ENCODE results near the gene MKRN2OS. TPM values are rescaled to one million over a fixed set of nuclear protein-coding genes. Genes with fewer than 3 reads are reported as not detected.

Gene MKRN2OS
- total and polyA plus RNA-seq, 4 donors, result 0.06 to 0.42 (median 0.17) TPM

DNA sequence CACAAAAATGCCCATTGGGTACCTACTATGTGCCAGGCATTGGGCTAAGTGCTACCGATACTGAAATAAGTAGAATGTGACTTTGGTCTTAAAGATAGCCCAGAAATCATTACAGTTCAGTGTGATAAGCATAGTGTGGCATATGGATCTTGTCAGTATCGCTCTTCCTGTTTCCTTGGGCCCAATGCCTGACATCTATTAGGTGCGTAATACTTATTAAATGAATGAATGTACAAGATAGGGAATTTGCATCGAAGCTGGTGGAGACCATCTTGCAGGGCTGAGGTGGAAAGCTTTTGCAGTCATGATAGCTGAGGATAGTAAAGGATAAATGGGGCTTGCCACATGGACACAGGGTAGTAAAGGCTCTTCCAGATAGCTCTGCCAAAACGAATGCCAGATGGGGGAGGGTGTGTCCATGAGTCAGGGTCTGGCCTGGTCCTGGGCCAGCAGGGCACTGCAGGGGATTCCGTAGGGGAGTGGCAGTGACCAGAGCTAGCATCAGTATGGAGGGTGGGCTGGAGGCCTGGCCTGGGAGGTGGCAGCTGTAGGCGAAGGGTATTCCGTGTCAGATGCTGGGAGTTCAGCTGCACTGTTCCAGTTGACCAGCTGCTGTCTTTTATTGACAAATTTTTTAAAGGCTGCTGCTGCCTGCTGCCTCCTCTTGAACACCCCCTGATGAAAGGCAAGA, 37.6 kb downstream of the MKRN2OS start:
- Histone ChIP-seq H3K4me3 (ENCODE audit: low read depth in 1 of 3, low read length in 3 of 3) (no peak overlapping the region), H3K27ac (ENCODE audit: low read depth in 1 of 2, low read length in 2 of 2) (no peak overlapping the region), H3K9ac (ENCODE audit: low read depth in 1 of 2, low read length in 2 of 2) (no peak overlapping the region), H3K36me3 (ENCODE audit: control insufficient read depth in 4 of 4, insufficient read depth in 3 of 4, low read depth in 1 of 4, low read length in 3 of 4) (peaks cover 2 to 19% (median 8%) of the 10 kb centered on the region in 4 donors), H3K4me1 (ENCODE audit: control insufficient read depth in 4 of 4, insufficient read depth in 4 of 4, low read length in 3 of 4) (no peaks in the 10 kb centered on the region), H3K27me3 (ENCODE audit: control insufficient read depth in 4 of 4, insufficient read depth in 4 of 4, low read length in 3 of 4) (no peaks in the 10 kb centered on the region), H3K9me3 (ENCODE audit: control insufficient read depth in 4 of 4, low read length in 3 of 4) (no peaks in the 10 kb centered on the region)
- WGBS, result 90% methylated on average over 8 of the region's 8 CpGs
- no peak for DNase-seq (ENCODE audit: low spot score)
- TF ChIP-seq YY1 (IDR thresholded peaks at IDR 0.05), result no peak
- TF ChIP-seq, protein P1, sequence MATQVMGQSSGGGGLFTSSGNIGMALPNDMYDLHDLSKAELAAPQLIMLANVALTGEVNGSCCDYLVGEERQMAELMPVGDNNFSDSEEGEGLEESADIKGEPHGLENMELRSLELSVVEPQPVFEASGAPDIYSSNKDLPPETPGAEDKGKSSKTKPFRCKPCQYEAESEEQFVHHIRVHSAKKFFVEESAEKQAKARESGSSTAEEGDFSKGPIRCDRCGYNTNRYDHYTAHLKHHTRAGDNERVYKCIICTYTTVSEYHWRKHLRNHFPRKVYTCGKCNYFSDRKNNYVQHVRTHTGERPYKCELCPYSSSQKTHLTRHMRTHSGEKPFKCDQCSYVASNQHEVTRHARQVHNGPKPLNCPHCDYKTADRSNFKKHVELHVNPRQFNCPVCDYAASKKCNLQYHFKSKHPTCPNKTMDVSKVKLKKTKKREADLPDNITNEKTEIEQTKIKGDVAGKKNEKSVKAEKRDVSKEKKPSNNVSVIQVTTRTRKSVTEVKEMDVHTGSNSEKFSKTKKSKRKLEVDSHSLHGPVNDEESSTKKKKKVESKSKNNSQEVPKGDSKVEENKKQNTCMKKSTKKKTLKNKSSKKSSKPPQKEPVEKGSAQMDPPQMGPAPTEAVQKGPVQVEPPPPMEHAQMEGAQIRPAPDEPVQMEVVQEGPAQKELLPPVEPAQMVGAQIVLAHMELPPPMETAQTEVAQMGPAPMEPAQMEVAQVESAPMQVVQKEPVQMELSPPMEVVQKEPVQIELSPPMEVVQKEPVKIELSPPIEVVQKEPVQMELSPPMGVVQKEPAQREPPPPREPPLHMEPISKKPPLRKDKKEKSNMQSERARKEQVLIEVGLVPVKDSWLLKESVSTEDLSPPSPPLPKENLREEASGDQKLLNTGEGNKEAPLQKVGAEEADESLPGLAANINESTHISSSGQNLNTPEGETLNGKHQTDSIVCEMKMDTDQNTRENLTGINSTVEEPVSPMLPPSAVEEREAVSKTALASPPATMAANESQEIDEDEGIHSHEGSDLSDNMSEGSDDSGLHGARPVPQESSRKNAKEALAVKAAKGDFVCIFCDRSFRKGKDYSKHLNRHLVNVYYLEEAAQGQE (IDR thresholded peaks at IDR 0.05), result no peak
- TF ChIP-seq NR2F2 (IDR thresholded peaks at IDR 0.05), result no peak
- TF ChIP-seq JUND (IDR thresholded peaks at IDR 0.05), result no peak
- no peak for TF ChIP-seq GABPA (IDR thresholded peaks at IDR 0.05 in 1 of 2, conservative IDR thresholded peaks at IDR 0.05 in 1 of 2)
- TF ChIP-seq, protein P2, sequence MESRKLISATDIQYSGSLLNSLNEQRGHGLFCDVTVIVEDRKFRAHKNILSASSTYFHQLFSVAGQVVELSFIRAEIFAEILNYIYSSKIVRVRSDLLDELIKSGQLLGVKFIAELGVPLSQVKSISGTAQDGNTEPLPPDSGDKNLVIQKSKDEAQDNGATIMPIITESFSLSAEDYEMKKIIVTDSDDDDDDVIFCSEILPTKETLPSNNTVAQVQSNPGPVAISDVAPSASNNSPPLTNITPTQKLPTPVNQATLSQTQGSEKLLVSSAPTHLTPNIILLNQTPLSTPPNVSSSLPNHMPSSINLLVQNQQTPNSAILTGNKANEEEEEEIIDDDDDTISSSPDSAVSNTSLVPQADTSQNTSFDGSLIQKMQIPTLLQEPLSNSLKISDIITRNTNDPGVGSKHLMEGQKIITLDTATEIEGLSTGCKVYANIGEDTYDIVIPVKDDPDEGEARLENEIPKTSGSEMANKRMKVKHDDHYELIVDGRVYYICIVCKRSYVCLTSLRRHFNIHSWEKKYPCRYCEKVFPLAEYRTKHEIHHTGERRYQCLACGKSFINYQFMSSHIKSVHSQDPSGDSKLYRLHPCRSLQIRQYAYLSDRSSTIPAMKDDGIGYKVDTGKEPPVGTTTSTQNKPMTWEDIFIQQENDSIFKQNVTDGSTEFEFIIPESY (IDR thresholded peaks at IDR 0.05), result no peak
- TF ChIP-seq, protein P3, sequence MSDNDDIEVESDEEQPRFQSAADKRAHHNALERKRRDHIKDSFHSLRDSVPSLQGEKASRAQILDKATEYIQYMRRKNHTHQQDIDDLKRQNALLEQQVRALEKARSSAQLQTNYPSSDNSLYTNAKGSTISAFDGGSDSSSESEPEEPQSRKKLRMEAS (IDR thresholded peaks at IDR 0.05), result no peak
- TF ChIP-seq, protein P4, sequence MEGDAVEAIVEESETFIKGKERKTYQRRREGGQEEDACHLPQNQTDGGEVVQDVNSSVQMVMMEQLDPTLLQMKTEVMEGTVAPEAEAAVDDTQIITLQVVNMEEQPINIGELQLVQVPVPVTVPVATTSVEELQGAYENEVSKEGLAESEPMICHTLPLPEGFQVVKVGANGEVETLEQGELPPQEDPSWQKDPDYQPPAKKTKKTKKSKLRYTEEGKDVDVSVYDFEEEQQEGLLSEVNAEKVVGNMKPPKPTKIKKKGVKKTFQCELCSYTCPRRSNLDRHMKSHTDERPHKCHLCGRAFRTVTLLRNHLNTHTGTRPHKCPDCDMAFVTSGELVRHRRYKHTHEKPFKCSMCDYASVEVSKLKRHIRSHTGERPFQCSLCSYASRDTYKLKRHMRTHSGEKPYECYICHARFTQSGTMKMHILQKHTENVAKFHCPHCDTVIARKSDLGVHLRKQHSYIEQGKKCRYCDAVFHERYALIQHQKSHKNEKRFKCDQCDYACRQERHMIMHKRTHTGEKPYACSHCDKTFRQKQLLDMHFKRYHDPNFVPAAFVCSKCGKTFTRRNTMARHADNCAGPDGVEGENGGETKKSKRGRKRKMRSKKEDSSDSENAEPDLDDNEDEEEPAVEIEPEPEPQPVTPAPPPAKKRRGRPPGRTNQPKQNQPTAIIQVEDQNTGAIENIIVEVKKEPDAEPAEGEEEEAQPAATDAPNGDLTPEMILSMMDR (IDR thresholded peaks at IDR 0.05; ENCODE audit: low read depth, low read length, missing input control), result no peak
- no peak for TF ChIP-seq FOXA2 (IDR thresholded peaks at IDR 0.05)

DNA sequence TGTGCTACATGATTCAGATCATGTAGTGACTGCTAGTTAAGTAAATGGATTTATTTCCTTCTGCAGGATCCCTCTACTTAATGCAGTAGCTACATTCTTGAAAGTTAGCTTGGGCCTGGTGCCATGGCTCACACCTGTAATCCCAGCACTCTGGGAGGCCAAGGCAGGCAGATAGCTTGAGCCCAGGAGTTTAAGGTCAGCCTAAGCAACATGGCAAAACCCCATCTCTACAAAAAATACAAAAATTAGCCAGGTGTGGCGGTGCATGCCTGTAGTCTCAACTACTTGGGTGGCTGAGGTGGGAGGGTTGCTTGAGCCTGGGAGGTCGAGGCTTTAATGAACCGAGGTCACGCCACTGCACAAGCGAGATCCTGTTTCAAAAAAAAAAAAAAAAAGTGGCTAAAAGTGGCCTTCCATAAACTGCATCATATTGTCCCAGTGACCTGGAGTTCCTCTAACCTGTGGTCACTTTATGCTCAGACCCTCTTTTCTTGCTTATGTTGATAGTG, 39.0 kb downstream of the MKRN2OS start:
- H3K4me3 ChIP-seq (ENCODE audit: low read depth in 1 of 3, low read length in 3 of 3), result no peak overlapping the region
- no peaks in the 10 kb centered on the region for H3K4me1 ChIP-seq (ENCODE audit: control insufficient read depth in 4 of 4, insufficient read depth in 4 of 4, low read length in 3 of 4)
- peaks cover 2 to 19% (median 8%) of the 10 kb centered on the region in 4 donors for H3K36me3 ChIP-seq (ENCODE audit: control insufficient read depth in 4 of 4, insufficient read depth in 3 of 4, low read depth in 1 of 4, low read length in 3 of 4)
- no peak overlapping the region for H3K27ac ChIP-seq (ENCODE audit: low read depth in 1 of 2, low read length in 2 of 2)
- TF ChIP-seq EGR1 (IDR thresholded peaks at IDR 0.05; ENCODE audit: low read depth in 2 of 2), result no peak
- TF ChIP-seq RAD21 (IDR thresholded peaks at IDR 0.05), result no peak
- TF ChIP-seq, protein P2 (IDR thresholded peaks at IDR 0.05), result no peak
- no peak for TF ChIP-seq FOXA1 (IDR thresholded peaks at IDR 0.05)
- no peak for TF ChIP-seq SP1 (IDR thresholded peaks at IDR 0.05)
- TF ChIP-seq, protein P1 (IDR thresholded peaks at IDR 0.05), result no peak
- no peak for TF ChIP-seq JUND (IDR thresholded peaks at IDR 0.05)
- no peak for TF ChIP-seq HNF4A (conservative IDR thresholded peaks at IDR 0.05)
- TF ChIP-seq, protein P5, sequence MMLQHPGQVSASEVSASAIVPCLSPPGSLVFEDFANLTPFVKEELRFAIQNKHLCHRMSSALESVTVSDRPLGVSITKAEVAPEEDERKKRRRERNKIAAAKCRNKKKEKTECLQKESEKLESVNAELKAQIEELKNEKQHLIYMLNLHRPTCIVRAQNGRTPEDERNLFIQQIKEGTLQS (IDR thresholded peaks at IDR 0.05), result no peak
- TF ChIP-seq YY1 (IDR thresholded peaks at IDR 0.05), result no peak
- H3K9ac ChIP-seq (ENCODE audit: low read depth in 1 of 2, low read length in 2 of 2), result no peak overlapping the region
- no peaks in the 10 kb centered on the region for H3K27me3 ChIP-seq (ENCODE audit: control insufficient read depth in 4 of 4, insufficient read depth in 4 of 4, low read length in 3 of 4)
- no peak for DNase-seq (ENCODE audit: low spot score)
- WGBS, result 96% methylated on average over 5 of the region's 5 CpGs
- H3K9me3 ChIP-seq (ENCODE audit: control insufficient read depth in 4 of 4, low read length in 3 of 4), result no peaks in the 10 kb centered on the region

Measured in liver (tissue), 9 donors.